Cardiac muscle cell (in vitro differentiated cells and primary cell): Measurements from ENCODE around the gene CEMIP. TPM values are rescaled to one million over a fixed set of nuclear protein-coding genes. Genes with fewer than 3 reads are reported as not detected.

Source experiments
- DNase-seq, 2 donors: peaks; one replicate each; pipeline versions ENCODE4 v3.0.0 to v3.0.0-alpha.2; 2010 to 2017; ENCODE audit warnings: low read depth in 1 of 2, low spot score in 1 of 2
- H3K27ac ChIP-seq: fragments of 200-600 bp; sonication (generic); 2 replicates; pipeline ENCODE4 v1.5.1; 2016
- H3K27me3 ChIP-seq: fragments of 200-600 bp; sonication (generic); 2 replicates; pipeline ENCODE4 v1.6.0; 2016; ENCODE audit warnings: control low read depth
- H3K36me3 ChIP-seq: fragments of 200-600 bp; sonication (generic); 2 replicates; pipeline ENCODE4 v1.5.1; 2016; ENCODE audit warnings: control low read depth
- H3K4me1 ChIP-seq: fragments of 200-600 bp; sonication (generic); 2 replicates; pipeline ENCODE4 v1.8.1; 2017; ENCODE audit warnings: low read depth, mild to moderate bottlenecking, mixed run types
- H3K4me3 ChIP-seq: fragments of 200-600 bp; sonication (generic); 2 replicates; pipeline ENCODE4 v1.5.1; 2016; ENCODE audit warnings: mild to moderate bottlenecking
- H3K9me3 ChIP-seq: fragments of 200-600 bp; sonication (generic); 2 replicates; pipeline ENCODE4 v1.5.1; 2017; ENCODE audit warnings: low read depth, mild to moderate bottlenecking, control low read depth
- polyA plus RNA-seq: library from polyadenylated mRNA; unstranded; fragments of >200 nt; fragmentation: Nextera tagmentation; extraction: Ambion mirVana; gene quantifications from 2 replicates; pipeline ENCODE4 v1.2.1, GENCODE V29; 2016
- total RNA-seq: library from RNA; depleted of rRNA; stranded (reverse); fragments of >200 nt; gene quantifications from 2 replicates; pipeline ENCODE4 v1.2.3, GENCODE V29; 2016
- TF ChIP-seq, protein P1 (sequence below): IDR thresholded peaks from 2 replicates; pipeline ENCODE4 v1.5.1; 2012; ENCODE audit warnings: low read depth, mild to moderate bottlenecking, low read length

CEMIP gene
- total and polyA plus RNA-seq, 2 experiments from 2014 or later, result 0.12 to 1.9 TPM

DNA sequence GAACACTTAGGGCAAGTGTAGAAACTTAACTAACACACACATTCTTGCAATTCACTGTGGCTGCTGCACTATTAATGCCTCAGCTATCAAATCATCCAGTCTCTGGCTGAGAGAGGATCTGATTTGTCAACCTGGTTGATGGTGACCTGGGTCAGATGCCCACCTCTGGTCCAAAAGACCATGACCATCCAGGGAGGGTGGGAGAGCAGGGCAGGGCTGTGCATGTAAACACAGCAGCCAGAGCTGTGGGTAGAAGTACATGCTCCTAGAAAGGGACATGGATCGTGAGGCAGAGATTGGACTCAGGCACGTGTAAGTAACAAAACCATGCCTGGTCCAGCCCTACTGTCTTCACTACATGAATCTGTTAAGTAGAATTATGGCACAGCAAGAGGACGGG, 193.1 kb downstream of the CEMIP start:
- H3K27ac ChIP-seq, result no peak overlapping the region
- TF ChIP-seq, protein P1, sequence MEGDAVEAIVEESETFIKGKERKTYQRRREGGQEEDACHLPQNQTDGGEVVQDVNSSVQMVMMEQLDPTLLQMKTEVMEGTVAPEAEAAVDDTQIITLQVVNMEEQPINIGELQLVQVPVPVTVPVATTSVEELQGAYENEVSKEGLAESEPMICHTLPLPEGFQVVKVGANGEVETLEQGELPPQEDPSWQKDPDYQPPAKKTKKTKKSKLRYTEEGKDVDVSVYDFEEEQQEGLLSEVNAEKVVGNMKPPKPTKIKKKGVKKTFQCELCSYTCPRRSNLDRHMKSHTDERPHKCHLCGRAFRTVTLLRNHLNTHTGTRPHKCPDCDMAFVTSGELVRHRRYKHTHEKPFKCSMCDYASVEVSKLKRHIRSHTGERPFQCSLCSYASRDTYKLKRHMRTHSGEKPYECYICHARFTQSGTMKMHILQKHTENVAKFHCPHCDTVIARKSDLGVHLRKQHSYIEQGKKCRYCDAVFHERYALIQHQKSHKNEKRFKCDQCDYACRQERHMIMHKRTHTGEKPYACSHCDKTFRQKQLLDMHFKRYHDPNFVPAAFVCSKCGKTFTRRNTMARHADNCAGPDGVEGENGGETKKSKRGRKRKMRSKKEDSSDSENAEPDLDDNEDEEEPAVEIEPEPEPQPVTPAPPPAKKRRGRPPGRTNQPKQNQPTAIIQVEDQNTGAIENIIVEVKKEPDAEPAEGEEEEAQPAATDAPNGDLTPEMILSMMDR, result no peak
- H3K27me3 ChIP-seq, result no peaks in the 10 kb centered on the region
- H3K4me1 ChIP-seq, result peaks cover under 1% of the 10 kb centered on the region
- H3K9me3 ChIP-seq, result no peaks in the 10 kb centered on the region
- no peak overlapping the region for H3K4me3 ChIP-seq
- H3K36me3 ChIP-seq, result no peaks in the 10 kb centered on the region
- DNase-seq, result no peak

DNA sequence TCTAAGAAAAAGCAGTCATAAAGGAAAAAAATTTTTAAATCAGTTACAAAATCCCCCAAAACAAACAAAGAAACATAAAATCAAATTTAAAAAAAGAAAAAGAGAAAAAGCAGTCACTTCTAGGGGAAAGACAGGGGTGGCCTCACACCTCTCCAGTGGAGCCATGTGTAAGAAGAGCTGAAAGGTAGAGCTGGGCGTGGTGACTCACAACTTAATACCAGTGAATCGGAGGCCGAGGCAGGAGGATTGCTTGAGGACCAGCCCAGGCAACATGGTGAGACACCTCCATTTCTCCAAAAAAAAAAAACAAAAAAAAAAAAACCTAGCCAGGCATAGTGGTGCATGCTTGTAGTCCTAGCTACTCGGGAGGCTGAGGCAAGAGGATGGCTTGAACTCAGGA, 195.7 kb downstream of the CEMIP start:
- no peak overlapping the region for H3K4me3 ChIP-seq
- H3K27ac ChIP-seq, result no peak overlapping the region
- H3K4me1 ChIP-seq, result no peaks in the 10 kb centered on the region
- no peaks in the 10 kb centered on the region for H3K27me3 ChIP-seq
- no peak for DNase-seq
- TF ChIP-seq, protein P1, result no peak
- H3K36me3 ChIP-seq, result peaks cover 3% of the 10 kb centered on the region
- H3K9me3 ChIP-seq, result no peaks in the 10 kb centered on the region

DNA sequence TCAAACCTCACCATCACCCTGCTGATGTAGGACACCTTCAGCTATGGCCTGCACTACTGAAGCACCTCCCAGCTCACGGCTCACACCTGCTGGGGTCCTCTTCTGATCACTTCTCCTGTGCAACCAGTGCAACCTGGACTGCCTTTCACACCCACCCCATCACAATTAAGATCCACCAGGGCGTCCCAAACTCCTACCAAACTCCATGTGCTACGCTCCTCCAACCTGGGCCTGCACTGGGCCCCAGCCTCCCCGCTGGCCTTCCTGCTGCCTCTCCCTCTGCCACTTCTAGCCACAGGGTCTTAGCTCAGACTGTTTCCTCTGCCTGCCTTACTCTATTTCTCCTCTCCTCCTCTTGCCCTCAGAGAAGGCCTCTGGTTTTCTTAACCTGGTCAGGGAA, 197.7 kb downstream of the CEMIP start:
- Histone ChIP-seq H3K36me3 (peaks cover 3% of the 10 kb centered on the region), H3K9me3 (no peaks in the 10 kb centered on the region), H3K27ac (no peak overlapping the region), H3K4me1 (no peaks in the 10 kb centered on the region), H3K27me3 (no peaks in the 10 kb centered on the region), H3K4me3 (no peak overlapping the region)
- DNase-seq, result no peak
- TF ChIP-seq, protein P1, result no peak

DNA sequence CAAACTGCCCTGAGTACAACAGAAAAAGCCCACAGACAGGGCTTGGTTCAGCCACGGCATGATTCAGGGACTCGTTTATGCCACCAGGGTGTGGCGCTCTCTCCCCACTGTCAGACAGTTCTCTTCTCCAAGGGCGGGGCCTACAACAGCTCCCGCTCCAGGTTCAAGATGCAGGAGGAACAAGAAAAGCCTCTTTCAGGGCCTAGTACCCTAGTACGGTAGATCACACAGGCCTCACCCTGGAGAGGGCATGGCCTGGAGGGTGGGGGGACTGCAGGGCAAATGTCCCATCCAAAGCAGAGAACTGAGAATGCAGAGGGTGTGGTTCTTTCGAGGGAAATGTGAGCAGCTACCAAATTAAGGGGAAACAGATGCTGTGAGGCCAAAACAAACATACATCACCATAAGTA, 198.5 kb downstream of the CEMIP start:
- Histone ChIP-seq H3K9me3 (no peaks in the 10 kb centered on the region), H3K27ac (no peak overlapping the region), H3K4me3 (no peak overlapping the region), H3K36me3 (peaks cover 3% of the 10 kb centered on the region), H3K27me3 (no peaks in the 10 kb centered on the region), H3K4me1 (no peaks in the 10 kb centered on the region)
- peak; percentile 57 to 78 for DNase-seq
- TF ChIP-seq, protein P1, result peak; percentile 51

DNA sequence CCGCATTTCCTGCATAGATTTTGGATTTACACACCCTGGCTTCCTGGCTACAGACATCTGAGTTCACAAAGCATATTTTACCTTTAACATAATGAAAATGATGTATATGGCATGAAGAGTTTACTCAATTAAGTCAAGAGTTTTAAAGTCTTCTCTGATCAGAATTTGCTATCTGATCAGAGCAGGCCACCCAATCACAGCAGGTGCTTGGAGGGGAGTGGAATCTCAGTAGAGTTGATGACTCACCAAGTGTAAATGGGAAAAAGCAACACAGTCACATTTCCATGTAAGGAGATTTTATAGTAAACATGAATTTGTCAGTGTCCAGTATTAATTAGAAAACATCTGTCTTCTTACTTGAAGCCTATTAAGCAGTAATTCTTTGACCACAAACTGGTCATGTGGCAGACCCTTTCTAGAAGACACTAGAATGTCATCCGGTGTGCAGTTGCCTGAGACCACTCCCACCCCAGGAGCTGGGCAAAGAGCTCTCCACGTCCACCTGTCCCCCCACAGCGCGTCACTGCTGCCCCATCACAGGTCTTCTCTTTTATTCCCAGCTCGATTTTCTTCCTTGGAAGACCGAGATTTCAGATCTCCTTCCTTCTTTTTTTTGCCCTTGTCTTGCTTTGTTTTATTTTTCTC, 199.6 kb downstream of the CEMIP start:
- no peaks in the 10 kb centered on the region for H3K27me3 ChIP-seq
- DNase-seq, result no peak
- TF ChIP-seq, protein P1, result no peak
- no peak overlapping the region for H3K27ac ChIP-seq
- H3K36me3 ChIP-seq, result peaks cover 3% of the 10 kb centered on the region
- H3K9me3 ChIP-seq, result no peaks in the 10 kb centered on the region
- no peaks in the 10 kb centered on the region for H3K4me1 ChIP-seq
- no peak overlapping the region for H3K4me3 ChIP-seq
